ENCODE measurements around the gene UBR4.

- TF ChIP-seq POLR2AphosphoS5 (IDR thresholded peaks at IDR 0.05; ENCODE audit: low read depth, low read length): no peak
- no peak for TF ChIP-seq CTCF (IDR thresholded peaks at IDR 0.05)
- TF ChIP-seq SIN3A (IDR thresholded peaks at IDR 0.05; ENCODE audit: borderline replicate concordance, insufficient read depth, low read depth, low read length): no peak
- no peak for TF ChIP-seq REST (IDR thresholded peaks at IDR 0.05; ENCODE audit: insufficient read depth in 1 of 2, low read depth in 2 of 2, low read length in 1 of 2)
Observed at GRCh38 chr1:19139711-19140110, 70.4 kb downstream of the UBR4 start.

Data from Panc1 (cell line).